Sciatic nerve (tissue), 2 donors: Measurements from ENCODE around the gene RBMX. TPM values are rescaled to one million over a fixed set of nuclear protein-coding genes. Genes with fewer than 3 reads are reported as not detected.

Source experiments
- ATAC-seq: fragments of 200-7000 bp; cut with Tn5 transposase; one replicate; pipeline ENCODE4 v1.9.1; 2020; ENCODE audit warnings: mild to moderate bottlenecking, moderate library complexity
- DNase-seq: peaks from one replicate; pipeline ENCODE4 v3.0.0-alpha.2; 2020; ENCODE audit warnings: low spot score
- intact Hi-C: fragments of 100-400 bp; cut with DNase I; formaldehyde crosslinking; loops from one replicate; pipeline ENCODE4 v1.14.2; 2022
- total RNA-seq: library from RNA; stranded (reverse); fragmentation: NEBNext Ultra II Directional; extraction: Animal tissue kit (Norgen Biotek cat#: 25700); gene quantifications from one replicate; pipeline ENCODE4 v1.2.1, GENCODE V29; 2021
- donor health status: DM: no; HTN: no; CAD: no.
- donor health status: DM: no; HTN: no; CAD: no.

The RBMX gene
- total RNA-seq, 1 donor from 2014 or later: 153 TPM

GRCh38 chrX:136851526-136851925, 29.0 kb downstream of the RBMX start:
- intact Hi-C loops: no loop called here
- DNase-seq (no peak), ATAC-seq (no peak)

- DNase-seq: no peak
- peak; percentile 72 for ATAC-seq
- intact Hi-C loops: no loop called here
Observed at GRCh38 chrX:136850441-136851175, 29.9 kb downstream of the RBMX start.

- ATAC-seq (no peak), DNase-seq (no peak)
- intact Hi-C loops: no loop called here
Observed at GRCh38 chrX:136849395-136849794, 31.1 kb downstream of the RBMX start.

GRCh38 chrX:136847874-136848273, 32.7 kb downstream of the RBMX start:
- intact Hi-C loops: no loop called here
- ATAC-seq (peak; percentile 84), DNase-seq (no peak)

- intact Hi-C loops: no loop called here
- DNase-seq: no peak
- no peak for ATAC-seq
Observed at GRCh38 chrX:136839196-136839595, 41.3 kb downstream of the RBMX start.

- intact Hi-C loops: no loop called here
- DNase-seq: no peak
- ATAC-seq: no peak
Observed at GRCh38 chrX:136835761-136836160, 44.8 kb downstream of the RBMX start.

GRCh38 chrX:136829413-136829812, 51.1 kb downstream of the RBMX start:
- ATAC-seq: no peak

GRCh38 chrX:136828830-136829229, 51.7 kb downstream of the RBMX start:
- intact Hi-C loops: no loop called here
- ATAC-seq (peak; percentile 38), DNase-seq (no peak)

More at GRCh38 chrX:136829413-136829812, 51.1 kb downstream of the RBMX start:
- no peak for DNase-seq
- intact Hi-C loops: no loop called here

GRCh38 chrX:136827026-136827425, 53.5 kb downstream of the RBMX start:
- intact Hi-C loops: no loop called here
- DNase-seq: no peak
- ATAC-seq: no peak

- no peak for ATAC-seq
- intact Hi-C loops: no loop called here
- DNase-seq: no peak
Observed at GRCh38 chrX:136825771-136826170, 54.8 kb downstream of the RBMX start.

Other genes starting within 250 kb of the RBMX start
- gene CD40LG, start 232.6 kb downstream of the RBMX start, total RNA-seq: 0.31 TPM
- gene ARHGEF6, start 99.8 kb downstream of the RBMX start, total RNA-seq: 30.4 TPM
- gene GPR101, start 153.3 kb upstream of the RBMX start, total RNA-seq: not detected